ENCODE measurements around the gene HRH1. TPM values are rescaled to one million over a fixed set of nuclear protein-coding genes. Genes with fewer than 3 reads are reported as not detected.
A peak's percentile ranks its signal among the peaks of the same experiment; 100 is the strongest.

Gene HRH1
- total and polyA plus RNA-seq, 8 donors: 4.5 to 6.7 (median 5.0) TPM

GRCh38 chr3:11306817-11307589 is 152.7 kb downstream of the HRH1 start:
- H3K36me3 ChIP-seq: peaks cover 0 to 81% of the 10 kb centered on the region in 2 donors
- H3K27ac ChIP-seq: peak overlapping the region; percentile 8 to 24
- peaks cover 3 to 26% of the 10 kb centered on the region in 2 donors for H3K4me1 ChIP-seq
- intact Hi-C loops (cut with DNase I): no loop called here
- DNase-seq (no peak), ATAC-seq (peak; percentile 23)
- H3K27me3 ChIP-seq: no peaks in the 10 kb centered on the region
- no peak for TF ChIP-seq CTCF (IDR thresholded peaks at IDR 0.05)
- no peak overlapping the region for H3K4me3 ChIP-seq
- H3K9me3 ChIP-seq: no peaks in the 10 kb centered on the region

- Histone ChIP-seq H3K9me3 (no peaks in the 10 kb centered on the region), H3K36me3 (peaks cover 0 to 81% of the 10 kb centered on the region in 2 donors), H3K27me3 (no peaks in the 10 kb centered on the region), H3K4me3 (no peak overlapping the region), H3K27ac (peak overlapping the region; percentile 24 to 35), H3K4me1 (peaks cover 3 to 26% of the 10 kb centered on the region in 2 donors)
- intact Hi-C loops (cut with DNase I): no loop called here
- peak; percentile 51 for ATAC-seq
- no peak for TF ChIP-seq CTCF (IDR thresholded peaks at IDR 0.05)
- peak in 1 of 4 donors; percentile 41 for DNase-seq
Observed at GRCh38 chr3:11307830-11308432, 153.6 kb downstream of the HRH1 start.

- H3K36me3 ChIP-seq: peaks cover 0 to 96% of the 10 kb centered on the region in 2 donors
- intact Hi-C loops (cut with DNase I): no loop called here
- H3K4me1 ChIP-seq: peaks cover 3 to 16% of the 10 kb centered on the region in 2 donors
- no peak for DNase-seq
- no peak for ATAC-seq
- H3K9me3 ChIP-seq: no peaks in the 10 kb centered on the region
- TF ChIP-seq CTCF (IDR thresholded peaks at IDR 0.05): no peak
- H3K4me3 ChIP-seq: no peak overlapping the region
- no peaks in the 10 kb centered on the region for H3K27me3 ChIP-seq
- no peak overlapping the region for H3K27ac ChIP-seq
Observed at GRCh38 chr3:11310258-11310657, 156.0 kb downstream of the HRH1 start.

- intact Hi-C loops (cut with DNase I): no loop called here
- H3K4me1 ChIP-seq: peaks cover 0 to 7% of the 10 kb centered on the region in 2 donors
- H3K9me3 ChIP-seq: no peaks in the 10 kb centered on the region
- H3K27me3 ChIP-seq: no peaks in the 10 kb centered on the region
- DNase-seq (no peak), ATAC-seq (no peak)
- TF ChIP-seq CTCF (IDR thresholded peaks at IDR 0.05): no peak
- no peak overlapping the region for H3K27ac ChIP-seq
- H3K4me3 ChIP-seq: no peak overlapping the region
- peaks cover 3 to 99% of the 10 kb centered on the region in 2 donors for H3K36me3 ChIP-seq
Observed at GRCh38 chr3:11312166-11312565, 157.9 kb downstream of the HRH1 start.

Other genes with a start within 250 kb of the HRH1 start
- gene SLC6A1, start 161.7 kb upstream of the HRH1 start, total RNA-seq: 1 to 10 TPM in 1 of 2 donors, under 1 TPM in 1; 0.97 to 1.7 TPM
- 1 to 10 TPM; 4.5 to 7.2 (median 5.5) TPM for gene SLC6A1, start 161.7 kb upstream of the HRH1 start, polyA plus RNA-seq (ENCODE audit: insufficient read length in 6 of 6)
- gene ATG7, start 117.9 kb downstream of the HRH1 start, total RNA-seq: 10 to 100 TPM; 41.9 to 73.3 TPM
- 10 to 100 TPM; 25.0 to 34.2 (median 28.2) TPM for gene ATG7, start 117.9 kb downstream of the HRH1 start, polyA plus RNA-seq (ENCODE audit: insufficient read length in 6 of 6)